Endodermal cell (in vitro differentiated cells): ENCODE data around the gene FAM181A. TPM values are rescaled to one million over a fixed set of nuclear protein-coding genes. Genes with fewer than 3 reads are reported as not detected.

Experiments used
- DNase-seq: peaks from one replicate; pipeline ENCODE4 v3.0.0-alpha.2; 2017
- H3K27ac ChIP-seq: 2 replicates; pipeline ENCODE4 v1.5.1; 2013; ENCODE audit warnings: mild to moderate bottlenecking, low read depth, low read length, moderate library complexity
- H3K27me3 ChIP-seq: 2 replicates; pipeline ENCODE4 v1.6.1; 2013; ENCODE audit warnings: mild to moderate bottlenecking, low read length, moderate library complexity; ENCODE audit not compliant: insufficient read depth, control insufficient read depth, poor library complexity, severe bottlenecking
- H3K36me3 ChIP-seq: 2 replicates; pipeline ENCODE4 v1.7.0; 2013; ENCODE audit warnings: mild to moderate bottlenecking, low read length, moderate library complexity; ENCODE audit not compliant: control insufficient read depth, insufficient read depth
- H3K4me1 ChIP-seq: one replicate; pipeline ENCODE4 v1.7.0; 2013; ENCODE audit warnings: low read length; ENCODE audit not compliant: control insufficient read depth, insufficient read depth
- H3K4me3 ChIP-seq: 2 replicates; pipeline ENCODE4 v1.5.1; 2013; ENCODE audit warnings: mild to moderate bottlenecking, low read length, moderate library complexity
- H3K9ac ChIP-seq: 2 replicates; pipeline ENCODE4 v1.6.1; 2013; ENCODE audit warnings: mild to moderate bottlenecking, low read length, moderate library complexity; ENCODE audit not compliant: poor library complexity, severe bottlenecking; ENCODE audit errors: extremely low read depth
- H3K9me3 ChIP-seq: 2 replicates; pipeline ENCODE4 v1.6.1; 2013; ENCODE audit warnings: mild to moderate bottlenecking, low read length, moderate library complexity; ENCODE audit not compliant: control insufficient read depth
- H3K27ac Mint-ChIP-seq: 2 replicates; pipeline ENCODE4 v1.8.0; 2020; ENCODE audit warnings: mixed read lengths
- H3K27me3 Mint-ChIP-seq: 2 replicates; pipeline ENCODE4 v1.8.0; 2021; ENCODE audit warnings: mild to moderate bottlenecking, mixed read lengths; ENCODE audit not compliant: insufficient read depth
- H3K36me3 Mint-ChIP-seq: 2 replicates; pipeline ENCODE4 v1.8.0; 2020; ENCODE audit warnings: low read depth, mixed read lengths
- H3K4me1 Mint-ChIP-seq: 2 replicates; pipeline ENCODE4 v1.8.0; 2020; ENCODE audit warnings: mixed read lengths
- H3K4me3 Mint-ChIP-seq: 2 replicates; pipeline ENCODE4 v1.8.0; 2020; ENCODE audit warnings: mild to moderate bottlenecking, moderate library complexity, mixed read lengths
- H3K9me3 Mint-ChIP-seq: 2 replicates; pipeline ENCODE4 v1.8.0; 2020; ENCODE audit warnings: mild to moderate bottlenecking, mixed read lengths
- CTCF ChIP-seq: fragments of 200-600 bp; sonication (generic); conservative IDR thresholded peaks from 2 replicates; pipeline ENCODE4 v1.5.0; 2021; ENCODE audit warnings: antibody characterized with exemption, mild to moderate bottlenecking
- WGBS, 2 experiments: methylation state at CpG; one replicate each; pipeline versions ENCODE4 v1.1.5 to v1.1.7; 2013; ENCODE audit warnings: missing lambda C conversion rate in 2 of 2, mixed read lengths in 1 of 2; ENCODE audit not compliant: insufficient coverage in 1 of 2, insufficient read length in 1 of 2; 5-methylcytosine and 5-hydroxymethylcytosine counted together
- long read RNA-seq, 4 experiments: library from polyadenylated mRNA in 2 of 4; library from RNA in 1 of 4; library from capped mRNA in 1 of 4; stranded (forward) in 3 of 4; unstranded in 1 of 4; transcript quantifications; one replicate each; pipeline ENCODE4 v2.0.0, GENCODE V29; 2020 to 2021; ENCODE audit warnings: inconsistent platforms in 1 of 4
- polyA plus RNA-seq, 2 experiments: library from polyadenylated mRNA; stranded (reverse); fragments of 50-300 nt; gene quantifications; one replicate each; pipeline ENCODE4 v1.2.3, GENCODE V29; 2013
- total RNA-seq, 2 donors: library from RNA; stranded (reverse); fragmentation: NEBNext Ultra II Directional in 1 of 2; extraction: Animal tissue kit (Norgen Biotek cat#: 25700) in 1 of 2; gene quantifications; 2 replicates in 1 of 2; 3 replicates in 1 of 2; pipeline ENCODE4 v1.2.1, GENCODE V29; 2021

Gene FAM181A
- not detected for total RNA-seq
- polyA plus RNA-seq (2013, experiment 1 of 2), result 13.0 TPM
- polyA plus RNA-seq (2013, experiment 2 of 2), result 11.0 TPM
- long read RNA-seq, experiment 1, result 0 reads
- long read RNA-seq, experiment 2, result 0 reads
- long read RNA-seq, experiment 3, result 0 reads
- long read RNA-seq, experiment 4, result 0 reads

- Mint-ChIP-seq H3K27ac (no peak within 1 kb of the TSS), H3K36me3 (no peaks in the 10 kb centered on the region), H3K4me1 (no peaks in the 10 kb centered on the region), H3K4me3 (no peak within 1 kb of the TSS), H3K27me3 (no peaks in the 10 kb centered on the region), H3K9me3 (no peaks in the 10 kb centered on the region)
- no peaks in the 10 kb centered on the region for H3K27me3 ChIP-seq
- H3K27ac ChIP-seq, result peak within 1 kb of the TSS; percentile 99
- no peak for DNase-seq
- no peak within 1 kb of the TSS for H3K4me3 ChIP-seq
- 60 to 87% methylated on average over 4 to 38 of the region's 38 CpGs for WGBS, 2 experiments
- TF ChIP-seq CTCF, result no peak
- H3K4me1 ChIP-seq, result no peaks in the 10 kb centered on the region
- H3K36me3 ChIP-seq, result no peaks in the 10 kb centered on the region
- no peaks in the 10 kb centered on the region for H3K9me3 ChIP-seq
- no peak within 1 kb of the TSS for H3K9ac ChIP-seq
Measured at GRCh38 chr14:93926873-93927799, at the start of gene FAM181A. Gene FAM181A (plus strand): TSS chr14:93927344. CDS start chr14:93928286, 942 bp downstream.

- H3K27me3 ChIP-seq, result no peaks in the 10 kb centered on the region
- Mint-ChIP-seq H3K27me3 (peaks cover 6% of the 10 kb centered on the region), H3K27ac (no peak overlapping the region), H3K4me3 (no peak overlapping the region), H3K9me3 (peaks cover 15% of the 10 kb centered on the region), H3K36me3 (no peaks in the 10 kb centered on the region), H3K4me1 (peaks cover 14% of the 10 kb centered on the region)
- no peak overlapping the region for H3K4me3 ChIP-seq
- no peak overlapping the region for H3K9ac ChIP-seq
- DNase-seq, result no peak
- no peaks in the 10 kb centered on the region for H3K9me3 ChIP-seq
- no peaks in the 10 kb centered on the region for H3K4me1 ChIP-seq
- TF ChIP-seq CTCF, result no peak
- H3K36me3 ChIP-seq, result no peaks in the 10 kb centered on the region
- no peak overlapping the region for H3K27ac ChIP-seq
- WGBS, 2 experiments, result 88 to 100% methylated on average over 5 to 8 of the region's 8 CpGs
Measured at GRCh38 chr14:93878212-93878611, 48.9 kb upstream of the FAM181A start.

- no peaks in the 10 kb centered on the region for H3K27me3 ChIP-seq
- 95 to 100% methylated on average over 4 to 5 of the region's 5 CpGs for WGBS, 2 experiments
- H3K36me3 ChIP-seq, result no peaks in the 10 kb centered on the region
- no peaks in the 10 kb centered on the region for H3K4me1 ChIP-seq
- no peak overlapping the region for H3K27ac ChIP-seq
- H3K9ac ChIP-seq, result no peak overlapping the region
- Mint-ChIP-seq H3K36me3 (no peaks in the 10 kb centered on the region), H3K9me3 (peaks cover 11% of the 10 kb centered on the region), H3K4me3 (no peak overlapping the region), H3K27ac (no peak overlapping the region), H3K27me3 (peaks cover 6% of the 10 kb centered on the region), H3K4me1 (peaks cover 14% of the 10 kb centered on the region)
- no peak for DNase-seq
- H3K9me3 ChIP-seq, result no peaks in the 10 kb centered on the region
- TF ChIP-seq CTCF, result no peak
- H3K4me3 ChIP-seq, result no peak overlapping the region
Measured at GRCh38 chr14:93878871-93879270, 48.3 kb upstream of the FAM181A start.
